Activated CD8-positive, alpha-beta memory T cell treated with anti-CD3 and anti-CD28 coated beads for 36 hours (primary cell): Measurements from ENCODE around the gene ABCB4. TPM values are rescaled to one million over a fixed set of nuclear protein-coding genes. Genes with fewer than 3 reads are reported as not detected.

ENCODE experiments used
- CTCF ChIA-PET: fragments of 350-600 bp; sonication (Branson Sonifier 250); formaldehyde crosslinking; loops from one replicate; lab custom pipeline; 2021; ENCODE audit warnings: antibody characterized with exemption; lab: Charles Lee
- POLR2A ChIA-PET: fragments of 350-600 bp; sonication (Branson Sonifier 250); formaldehyde crosslinking; loops from one replicate; lab custom pipeline; 2021; ENCODE audit warnings: antibody characterized with exemption; lab: Charles Lee
- total RNA-seq, 2 experiments: library from RNA; stranded (reverse); gene quantifications; one replicate each; pipeline ENCODE4 v1.2.3, GENCODE V29; 2021

Gene ABCB4
- total RNA-seq, 2 experiments from 2014 or later: 0.15 to 0.30 TPM

DNA sequence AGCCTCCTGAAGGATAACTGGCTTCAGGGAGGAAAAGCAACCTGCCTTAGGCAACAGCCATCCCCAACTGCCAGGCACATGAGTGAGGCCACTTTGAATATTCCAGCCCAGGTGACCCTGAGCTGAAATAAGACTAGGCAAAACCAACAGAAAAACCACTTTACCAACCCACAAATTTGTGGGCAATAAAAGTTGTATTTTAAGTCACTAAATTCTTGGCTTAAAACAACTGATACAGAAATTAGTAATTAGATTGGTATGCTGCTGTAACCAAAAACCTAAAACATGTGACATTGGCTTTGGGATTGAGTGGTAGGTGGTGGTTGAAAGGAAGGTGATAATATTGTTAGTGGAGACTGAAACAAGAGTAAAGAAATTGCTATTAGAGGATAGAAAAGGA lies 39.9 kb downstream of the ABCB4 start:
- CTCF ChIA-PET: no interaction called here
- POLR2A ChIA-PET: interaction anchor here (0.7 kb wide), 1 partner anchor 457 kb away, joined by 3 read pairs; no protein-coding TSS in a partner anchor

DNA sequence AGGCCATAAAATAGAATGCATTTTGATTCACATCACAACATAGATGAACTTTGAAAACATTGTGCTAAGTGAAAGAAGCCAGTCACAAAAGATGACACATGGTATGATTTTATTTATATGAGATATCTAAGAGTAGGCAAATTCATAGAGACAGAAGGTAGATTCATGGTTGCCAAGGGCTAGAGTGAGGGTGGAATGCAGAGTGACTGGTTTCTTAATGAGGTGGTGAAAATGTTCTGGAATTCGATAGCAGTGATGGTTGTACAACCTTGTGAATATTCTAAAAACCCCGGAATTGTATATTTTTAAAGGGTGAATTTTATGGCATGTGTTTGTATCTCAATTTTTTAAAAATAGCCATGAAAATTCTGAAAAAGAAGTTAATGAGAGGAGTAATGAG lies 42.9 kb downstream of the ABCB4 start:
- CTCF ChIA-PET: no interaction called here
- POLR2A ChIA-PET: no interaction called here

DNA sequence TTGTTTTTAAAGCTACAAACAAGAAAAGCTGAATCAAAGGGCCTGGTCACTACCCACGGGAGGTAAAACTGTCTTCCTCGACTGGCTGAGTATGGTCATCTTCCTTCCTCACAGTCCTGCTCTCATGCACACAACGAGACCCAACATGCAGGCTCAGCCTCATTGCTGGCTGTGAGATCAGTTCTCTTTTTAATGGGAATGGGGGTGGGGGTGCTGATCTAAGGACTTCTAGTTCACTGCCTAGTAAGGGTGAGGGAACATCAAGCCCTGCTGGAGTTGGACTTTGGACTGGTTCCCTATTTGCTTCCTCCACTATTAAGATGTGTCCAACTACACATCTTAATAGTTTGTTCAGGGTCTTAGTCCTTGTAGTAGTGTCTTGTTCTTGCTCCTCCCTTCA lies 48.2 kb downstream of the ABCB4 start:
- CTCF ChIA-PET: no interaction called here
- POLR2A ChIA-PET: no interaction called here

DNA sequence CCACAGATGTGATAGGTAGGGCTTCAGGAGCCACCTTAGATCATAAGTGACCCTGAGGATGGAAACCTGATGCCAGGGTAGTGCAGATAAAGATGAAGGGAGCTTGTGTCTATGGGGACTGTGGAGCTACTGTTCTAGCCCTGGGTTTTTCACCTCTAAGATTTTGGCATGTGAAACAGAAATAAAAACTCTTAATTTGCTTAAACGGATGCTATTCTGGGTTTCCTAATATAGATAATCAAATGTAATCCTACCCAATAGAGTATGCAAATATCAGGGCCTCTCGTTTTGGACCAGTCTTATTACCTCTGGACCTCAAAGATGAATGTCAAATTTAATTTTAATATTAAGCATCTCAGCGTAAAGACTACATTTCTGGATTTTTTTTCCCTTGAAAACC lies 49.3 kb downstream of the ABCB4 start:
- CTCF ChIA-PET: no interaction called here
- POLR2A ChIA-PET: no interaction called here

DNA sequence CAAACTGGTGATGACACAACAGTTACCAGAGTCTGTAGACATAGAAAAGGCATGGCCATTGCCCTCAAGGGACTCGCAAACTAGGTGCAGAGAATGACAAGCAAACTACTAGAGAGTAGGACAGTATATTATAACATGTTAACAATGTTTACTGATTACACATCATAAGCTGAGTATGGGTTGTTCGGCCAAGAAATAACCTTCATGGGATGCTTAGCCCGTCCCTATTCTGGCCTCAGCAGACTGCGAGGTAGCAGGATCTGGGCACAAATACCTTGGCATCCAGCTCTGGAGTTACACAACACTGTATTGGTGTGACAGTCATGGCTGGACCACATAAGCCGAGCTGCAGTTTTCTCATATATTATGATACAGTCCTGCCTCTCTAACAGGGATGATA lies 51.4 kb downstream of the ABCB4 start:
- ChIA-PET POLR2A (no interaction called here), CTCF (no interaction called here)

DNA sequence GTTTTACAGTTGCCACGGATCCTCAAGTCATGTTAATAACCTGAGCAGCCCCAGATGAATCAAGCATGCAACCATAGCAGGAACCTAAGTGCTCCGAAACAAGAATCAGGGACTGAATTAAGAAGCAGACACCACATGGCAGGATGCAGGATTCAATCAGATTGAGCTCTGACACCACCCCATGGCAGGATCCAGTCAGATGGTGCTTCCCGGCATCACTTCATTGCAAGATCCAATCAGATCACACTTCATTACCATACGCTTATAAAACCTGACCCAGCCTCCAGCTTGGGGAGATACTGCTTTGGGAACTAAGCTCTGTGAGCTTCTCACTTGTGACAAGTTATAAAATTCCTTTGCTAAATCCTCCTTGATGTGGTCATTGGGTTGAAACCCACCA lies 55.3 kb downstream of the ABCB4 start:
- ChIA-PET CTCF (no interaction called here), POLR2A (no interaction called here)

DNA sequence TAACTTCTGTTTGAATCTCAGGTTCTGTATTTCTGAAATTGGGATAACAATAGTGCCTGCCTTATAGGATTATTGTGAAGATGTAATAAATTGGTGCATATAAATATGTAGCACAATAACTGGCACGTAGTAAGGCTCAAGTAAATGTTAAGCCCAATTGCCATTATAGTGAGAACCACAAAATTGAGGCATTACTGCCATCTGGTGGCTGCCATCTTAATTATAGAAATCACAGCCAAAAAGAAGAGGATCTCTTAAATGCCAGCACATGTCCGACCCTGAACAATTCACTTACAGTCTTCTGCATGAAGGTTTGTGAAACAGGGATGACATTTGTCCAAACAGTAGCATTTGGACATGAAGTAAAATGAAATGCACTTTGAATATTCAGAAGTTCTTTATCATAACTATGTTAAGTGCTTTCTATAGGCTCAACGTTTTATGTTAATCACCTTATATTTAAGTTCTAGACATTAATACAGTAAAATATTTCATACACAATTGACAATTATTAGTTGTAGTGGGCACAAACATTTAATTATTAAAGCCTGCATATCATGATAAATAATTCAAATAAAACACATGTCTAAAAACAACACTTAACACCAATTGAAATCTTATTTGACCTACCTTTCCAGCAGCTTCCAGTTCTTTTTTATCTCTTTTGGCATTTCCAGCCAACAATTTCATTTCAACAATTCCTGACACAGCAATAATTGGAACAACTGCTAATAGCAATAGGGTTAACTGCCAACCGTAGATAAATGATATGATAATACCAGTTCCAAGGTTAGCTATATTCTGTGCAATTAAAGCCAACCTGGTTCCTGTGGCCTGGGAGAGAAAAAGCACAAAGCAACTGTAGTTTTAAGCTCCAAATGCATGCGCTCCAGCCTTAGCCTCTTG lies 58.5 kb downstream of the ABCB4 start:
- CTCF ChIA-PET: interaction anchor here (0.7 to 1.9 kb wide), 4 partner anchors 13 to 105 kb away, joined by 3 to 10 read pairs (median 4); no protein-coding TSS in a partner anchor
- POLR2A ChIA-PET: no interaction called here

DNA sequence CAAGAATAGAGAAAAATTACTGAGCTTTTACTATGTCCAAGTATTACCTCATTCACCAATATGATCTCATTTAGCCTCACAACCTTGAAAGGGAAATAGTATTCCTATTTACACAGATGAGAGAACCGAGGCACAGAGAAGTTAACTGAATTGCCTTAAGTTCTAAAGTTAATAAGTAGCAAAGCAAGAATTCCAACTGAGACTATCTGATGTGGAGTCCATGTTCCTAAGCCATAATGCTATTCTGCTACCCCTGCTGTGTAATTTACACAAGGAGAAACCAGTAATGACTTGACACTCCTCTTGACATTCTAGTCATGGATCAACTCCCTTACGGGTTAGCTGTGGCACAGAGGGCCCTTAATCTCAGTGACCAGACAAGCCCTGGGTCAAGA lies 60.7 kb downstream of the ABCB4 start:
- POLR2A ChIA-PET: no interaction called here
- CTCF ChIA-PET: interaction anchor here (1.2 to 1.7 kb wide), 2 partner anchors 10 to 103 kb away, joined by 3 to 10 read pairs; no protein-coding TSS in a partner anchor

DNA sequence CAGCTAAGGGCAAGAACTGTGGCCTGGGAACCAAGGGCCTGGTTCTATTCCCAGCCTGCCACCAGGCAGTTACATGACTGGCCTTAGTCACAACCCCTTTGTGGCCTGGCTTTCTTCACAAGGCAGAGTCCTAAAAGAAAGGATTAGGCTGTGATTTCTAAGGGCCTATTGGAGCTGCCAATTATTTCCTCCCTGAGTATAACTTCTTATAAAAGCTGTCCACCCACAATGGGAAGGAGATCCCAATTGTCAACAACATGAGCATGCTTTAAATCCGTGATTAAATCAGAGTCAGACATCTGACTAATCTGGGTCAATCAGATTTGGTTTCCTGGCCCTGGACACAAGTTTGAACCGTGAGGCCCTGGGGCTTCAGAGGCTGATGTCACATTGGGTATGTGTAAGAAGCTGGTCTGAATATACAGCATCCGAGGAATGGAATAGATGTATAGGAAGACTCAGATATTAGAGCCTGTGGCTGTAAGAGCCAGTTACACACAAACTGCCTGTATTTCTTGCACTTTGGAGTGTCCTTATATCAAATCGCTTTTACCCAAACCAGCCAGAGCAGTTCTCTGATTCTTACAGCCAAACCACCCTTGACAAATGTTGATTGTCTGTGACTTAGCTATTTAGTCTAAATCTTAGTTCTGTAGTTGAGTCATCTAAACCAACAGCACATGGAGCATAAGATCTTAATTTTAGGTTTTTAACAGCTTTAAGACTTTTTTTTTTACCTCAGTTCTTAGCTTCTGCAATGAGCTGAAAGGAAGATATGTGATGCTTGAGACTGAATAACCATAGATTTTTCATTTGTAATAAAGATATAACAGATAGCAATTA lies 61.3 kb downstream of the ABCB4 start:
- CTCF ChIA-PET: interaction anchor here (1.1 to 1.2 kb wide), 2 partner anchors 10 to 98 kb away, joined by 3 read pairs; no protein-coding TSS in a partner anchor
- POLR2A ChIA-PET: no interaction called here

DNA sequence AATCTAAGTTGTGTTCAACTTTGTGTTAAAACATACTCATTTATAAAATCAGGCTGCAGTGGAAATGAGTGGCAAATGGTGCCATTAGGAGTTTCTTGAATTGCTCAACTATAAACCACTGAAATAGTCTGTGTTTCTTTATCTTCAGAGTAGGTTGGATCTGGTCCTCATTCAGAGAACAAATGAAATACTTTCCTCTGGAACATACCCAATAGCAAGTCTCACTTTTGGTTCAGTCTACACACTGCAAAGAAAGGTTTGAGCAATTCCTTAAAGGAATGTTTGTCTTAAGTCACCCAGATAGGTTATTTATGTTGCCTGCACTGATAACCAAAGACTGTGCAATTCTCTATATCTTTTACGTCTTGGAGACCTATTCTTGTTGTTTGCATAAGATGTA lies 62.5 kb downstream of the ABCB4 start:
- ChIA-PET CTCF (interaction anchor here (1.1 kb wide), 1 partner anchor 97 kb away, joined by 3 read pairs; no protein-coding TSS in a partner anchor), POLR2A (no interaction called here)

DNA sequence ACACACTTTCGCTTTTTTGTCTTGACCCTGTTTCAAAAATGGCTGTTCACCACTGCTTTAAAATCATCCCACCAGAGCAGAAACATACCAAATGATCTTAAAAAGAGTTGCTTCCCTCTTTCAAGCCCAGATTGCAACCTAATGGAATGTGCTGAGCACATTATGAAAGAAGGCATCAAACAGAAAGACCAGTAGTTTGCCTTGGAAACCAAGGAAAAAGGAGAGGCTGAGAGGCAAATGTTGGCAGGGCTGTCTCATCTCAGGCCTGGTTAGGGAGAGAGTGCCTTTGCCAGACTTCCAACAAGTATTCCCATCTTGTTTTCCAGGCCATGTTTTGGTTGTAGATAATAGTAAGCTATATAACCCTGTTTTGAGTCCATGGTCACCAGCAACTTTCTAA lies 64.3 kb downstream of the ABCB4 start:
- CTCF ChIA-PET: interaction anchor here (0.7 kb wide), 1 partner anchor 484 kb away, joined by 3 read pairs; no protein-coding TSS in a partner anchor
- POLR2A ChIA-PET: no interaction called here

DNA sequence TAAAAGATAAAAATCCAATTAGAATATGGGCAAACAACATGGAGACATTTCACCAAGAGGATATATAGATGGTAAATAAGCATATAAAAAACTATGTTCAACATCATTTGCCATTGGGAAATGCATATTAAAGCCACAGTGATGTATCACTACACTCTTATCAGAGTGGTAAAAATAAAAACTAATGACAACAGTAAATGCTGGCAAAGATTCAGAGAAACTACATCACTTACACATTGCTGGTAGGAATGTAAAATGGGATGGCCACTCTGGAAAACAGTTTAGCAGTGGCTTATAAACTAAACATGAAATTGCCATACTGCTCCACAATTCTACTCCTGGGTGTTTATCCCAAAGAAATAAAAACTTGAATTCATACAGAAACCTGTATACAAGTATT lies 70.8 kb downstream of the ABCB4 start:
- POLR2A ChIA-PET: no interaction called here
- CTCF ChIA-PET: interaction anchor here (1.0 kb wide), 1 partner anchor 10 kb away, joined by 3 read pairs; no protein-coding TSS in a partner anchor

DNA sequence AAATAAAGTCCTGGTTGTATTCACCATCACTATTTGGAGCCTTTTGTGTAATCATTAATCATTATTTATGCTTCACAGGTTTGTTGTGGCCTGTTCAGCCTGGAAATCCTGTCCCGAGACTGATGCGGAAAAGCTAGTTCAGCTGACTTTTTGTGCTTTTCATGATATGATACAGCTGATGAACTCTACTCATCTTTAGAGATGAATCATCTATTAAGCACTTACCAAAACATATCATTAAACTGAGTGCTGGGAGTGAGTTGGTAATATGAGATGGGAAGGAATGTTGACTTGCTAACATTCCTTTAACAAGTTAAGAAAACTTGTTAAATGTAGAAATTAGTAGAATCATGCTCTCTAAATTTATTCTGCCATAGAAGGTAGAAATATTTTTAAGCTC lies 77.0 kb downstream of the ABCB4 start:
- POLR2A ChIA-PET: no interaction called here
- CTCF ChIA-PET: no interaction called here

DNA sequence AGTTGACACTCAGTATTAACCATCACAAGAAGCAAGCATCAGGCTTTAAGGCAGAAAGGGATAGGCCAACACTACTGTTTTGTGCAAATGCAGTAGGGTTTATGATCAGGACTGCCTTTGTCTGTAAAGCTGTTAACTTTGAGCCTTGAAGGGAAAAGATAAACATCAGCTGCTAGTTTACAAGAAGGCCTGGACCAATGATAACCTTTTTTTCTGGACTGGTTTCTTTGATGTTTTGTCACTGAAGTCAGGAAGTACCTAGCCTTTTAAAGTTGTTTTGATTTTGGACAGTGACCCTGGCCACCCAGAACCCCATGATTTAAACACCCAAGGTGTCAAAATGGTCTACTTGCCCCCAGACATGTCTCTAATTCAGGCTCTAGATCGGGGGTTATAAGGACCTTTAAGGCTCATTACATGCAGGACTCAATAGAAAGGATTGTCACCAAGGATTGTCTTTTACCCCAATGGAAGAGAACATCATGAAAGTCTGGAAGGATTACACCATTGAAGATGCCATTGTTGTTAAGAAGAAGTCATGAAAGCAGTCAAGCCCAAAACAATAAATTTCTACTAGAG lies 79.9 kb downstream of the ABCB4 start:
- ChIA-PET POLR2A (no interaction called here), CTCF (no interaction called here)

DNA sequence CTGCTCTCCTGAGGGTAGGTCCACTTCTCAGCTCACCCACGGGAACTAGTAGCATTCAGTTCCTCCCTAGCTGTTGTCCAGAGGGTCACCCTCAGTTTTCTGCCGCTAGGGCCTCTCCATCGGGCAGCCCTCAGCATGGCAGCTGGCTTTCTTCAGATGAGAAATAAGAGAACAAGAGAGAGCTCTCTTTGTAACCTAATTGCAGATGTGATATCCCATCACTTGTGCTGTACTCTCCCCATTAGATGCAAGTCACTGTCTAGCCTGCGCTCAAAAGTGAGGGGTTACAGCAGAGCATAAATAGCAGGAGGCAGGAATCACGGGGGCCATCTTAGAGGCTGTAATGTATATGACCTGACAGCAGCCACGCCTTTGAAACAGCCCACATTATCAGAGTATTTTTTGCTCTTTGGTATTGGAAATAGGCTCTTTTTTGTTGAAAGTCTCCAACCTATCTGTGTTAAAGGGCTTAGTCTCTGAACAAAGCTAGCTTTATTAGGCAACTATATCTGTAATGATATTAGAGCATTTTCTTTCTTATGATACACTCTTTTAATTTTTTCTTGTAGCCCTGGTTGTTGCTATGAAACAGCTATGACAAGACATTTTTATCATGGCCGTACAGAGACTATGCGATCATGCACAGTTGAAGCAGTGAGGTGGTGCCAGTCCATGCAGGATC lies 84.3 kb downstream of the ABCB4 start:
- POLR2A ChIA-PET: no interaction called here
- CTCF ChIA-PET: no interaction called here

DNA sequence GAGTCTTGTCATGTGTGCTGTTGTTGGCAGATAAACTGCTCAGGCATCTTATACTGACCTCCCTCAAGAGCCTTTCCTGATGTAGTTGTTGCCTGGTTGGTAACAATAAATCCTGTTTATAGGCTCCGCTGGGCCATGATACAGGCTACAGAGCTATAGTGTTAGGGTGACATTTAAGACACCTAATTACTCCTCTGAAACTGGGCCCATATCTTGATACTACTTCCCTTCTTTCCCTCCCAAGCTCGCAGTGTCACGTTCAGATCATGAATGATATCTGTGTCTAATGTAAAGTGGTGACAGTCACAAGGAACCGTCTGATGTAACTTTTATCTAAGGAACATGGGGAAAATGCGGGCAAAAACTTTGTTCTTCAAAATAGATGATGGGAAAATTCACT lies 94.6 kb downstream of the ABCB4 start:
- CTCF ChIA-PET: no interaction called here
- POLR2A ChIA-PET: no interaction called here

DNA sequence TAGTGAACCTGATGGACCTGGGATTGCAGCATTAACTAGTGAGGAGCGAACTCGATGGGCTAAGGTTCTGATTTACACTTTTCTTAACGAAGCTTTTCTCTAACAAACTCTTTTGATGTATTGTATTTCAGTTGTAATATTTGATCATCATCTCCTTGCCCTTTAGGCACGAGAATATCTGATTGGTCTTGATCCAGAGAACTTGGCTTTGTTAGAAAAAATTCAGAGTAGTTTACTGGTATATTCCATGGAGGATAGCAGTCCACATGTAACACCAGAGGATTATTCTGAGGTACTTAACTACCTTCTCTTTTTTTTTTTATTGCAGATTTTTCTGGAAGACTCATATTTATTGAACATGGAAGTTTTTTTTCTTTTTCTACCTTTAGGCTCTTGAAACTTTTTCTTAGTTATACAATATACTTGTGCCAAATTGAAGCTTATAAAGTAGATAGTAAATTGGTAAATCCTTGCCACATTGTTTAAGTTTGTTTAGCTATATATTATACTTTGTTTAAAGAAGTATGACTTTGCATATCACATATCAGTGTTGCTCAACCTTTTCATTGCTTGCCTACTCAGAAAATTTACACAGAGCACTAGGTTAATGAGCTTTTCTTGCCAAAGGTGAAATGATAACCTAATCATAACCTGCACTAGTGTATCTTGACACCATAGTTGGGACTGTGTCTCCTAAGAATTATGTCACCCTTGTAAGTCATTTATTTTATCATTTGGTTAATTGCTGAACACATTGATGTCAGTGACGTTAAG lies 99.6 kb downstream of the ABCB4 start:
- ChIA-PET CTCF (no interaction called here), POLR2A (no interaction called here)

DNA sequence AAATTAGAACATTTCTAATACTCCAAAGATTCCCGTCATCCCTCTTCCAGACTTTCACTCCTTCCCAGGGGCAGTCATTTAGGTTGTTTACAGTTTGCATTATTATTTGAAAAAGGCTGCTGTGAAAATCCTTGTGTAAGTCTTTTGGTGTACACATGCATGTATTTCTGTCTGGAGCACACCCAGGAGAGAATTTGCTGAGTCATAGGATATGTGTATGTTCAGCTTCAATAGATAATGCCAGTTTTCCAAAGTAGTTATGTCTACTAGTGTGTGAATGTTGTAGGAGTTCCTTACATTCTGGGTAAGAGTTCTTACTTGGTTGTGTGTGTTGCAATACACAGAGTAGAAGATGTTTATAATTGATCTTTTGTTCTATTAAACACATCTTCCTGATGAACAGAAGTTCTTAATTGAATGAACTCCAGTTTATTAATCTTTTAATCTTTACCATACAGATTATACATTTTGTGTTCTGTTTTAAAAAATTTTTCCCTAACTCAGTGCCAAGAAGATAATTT lies 104.8 kb downstream of the ABCB4 start:
- CTCF ChIA-PET: no interaction called here

More for the DNA sequence above, 104.8 kb downstream of the ABCB4 start:
- POLR2A ChIA-PET: no interaction called here
